Measurements from ENCODE around the gene S1PR2. TPM values are rescaled to one million over a fixed set of nuclear protein-coding genes. Genes with fewer than 3 reads are reported as not detected.
A peak's percentile ranks its signal among the peaks of the same experiment; 100 is the strongest.

The S1PR2 gene
- total and polyA plus RNA-seq, 4 donors = 6.5 to 32.1 (median 13.0) TPM

GRCh38 chr19:10211691-10212090, 19.4 kb downstream of the S1PR2 start:
- ATAC-seq (ENCODE audit: insufficient read depth, low FRiP score) (no peak), DNase-seq (no peak)
- H3K9ac ChIP-seq (ENCODE audit: insufficient read depth in 1 of 2, low read length in 2 of 2) = no peak overlapping the region
- H3K36me3 ChIP-seq (ENCODE audit: control insufficient read depth in 4 of 4, insufficient read depth in 4 of 4, low read length in 4 of 4) = peaks cover 0 to 7% (median 4%) of the 10 kb centered on the region in 4 donors
- H3K27ac ChIP-seq (ENCODE audit: low read depth in 1 of 2, low read length in 1 of 2) = no peak overlapping the region
- H3K9me3 ChIP-seq (ENCODE audit: control insufficient read depth in 4 of 4, insufficient read depth in 3 of 4, low read length in 3 of 4) = peaks cover 0 to 6% (median 2%) of the 10 kb centered on the region in 4 donors
- H3K4me1 ChIP-seq (ENCODE audit: control insufficient read depth in 5 of 5, insufficient read depth in 5 of 5, low read length in 5 of 5) = no peaks in the 10 kb centered on the region
- H3K27me3 ChIP-seq (ENCODE audit: control insufficient read depth in 3 of 3, insufficient read depth in 3 of 3, low read length in 2 of 3) = no peaks in the 10 kb centered on the region
- no peak overlapping the region for H3K4me3 ChIP-seq
- TF ChIP-seq, protein P1, sequence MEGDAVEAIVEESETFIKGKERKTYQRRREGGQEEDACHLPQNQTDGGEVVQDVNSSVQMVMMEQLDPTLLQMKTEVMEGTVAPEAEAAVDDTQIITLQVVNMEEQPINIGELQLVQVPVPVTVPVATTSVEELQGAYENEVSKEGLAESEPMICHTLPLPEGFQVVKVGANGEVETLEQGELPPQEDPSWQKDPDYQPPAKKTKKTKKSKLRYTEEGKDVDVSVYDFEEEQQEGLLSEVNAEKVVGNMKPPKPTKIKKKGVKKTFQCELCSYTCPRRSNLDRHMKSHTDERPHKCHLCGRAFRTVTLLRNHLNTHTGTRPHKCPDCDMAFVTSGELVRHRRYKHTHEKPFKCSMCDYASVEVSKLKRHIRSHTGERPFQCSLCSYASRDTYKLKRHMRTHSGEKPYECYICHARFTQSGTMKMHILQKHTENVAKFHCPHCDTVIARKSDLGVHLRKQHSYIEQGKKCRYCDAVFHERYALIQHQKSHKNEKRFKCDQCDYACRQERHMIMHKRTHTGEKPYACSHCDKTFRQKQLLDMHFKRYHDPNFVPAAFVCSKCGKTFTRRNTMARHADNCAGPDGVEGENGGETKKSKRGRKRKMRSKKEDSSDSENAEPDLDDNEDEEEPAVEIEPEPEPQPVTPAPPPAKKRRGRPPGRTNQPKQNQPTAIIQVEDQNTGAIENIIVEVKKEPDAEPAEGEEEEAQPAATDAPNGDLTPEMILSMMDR (IDR thresholded peaks at IDR 0.05; ENCODE audit: control extremely low read depth, extremely low read depth) = no peak
- WGBS, 2 donors = 94 to 95% methylated on average over 6 of the region's 6 CpGs

DNA sequence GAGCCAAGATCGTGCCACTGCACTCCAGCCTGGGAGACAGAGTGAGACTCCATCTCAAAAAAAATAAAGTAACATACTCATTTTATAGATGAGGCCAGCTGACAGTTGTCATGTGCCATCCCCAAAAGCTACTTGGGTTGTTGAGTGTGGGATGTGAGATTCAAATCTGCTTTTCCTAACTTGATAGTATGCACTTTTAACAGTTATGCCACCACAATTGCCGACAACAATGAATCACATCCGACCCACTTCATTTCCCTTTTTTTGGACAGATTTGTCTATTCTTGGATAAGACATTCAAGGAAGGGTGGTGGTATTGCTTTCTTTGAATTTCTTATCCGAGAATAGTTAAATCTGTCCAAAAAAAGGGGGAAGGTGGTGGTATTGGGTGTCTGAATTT, 20.1 kb downstream of the S1PR2 start:
- TF ChIP-seq, protein P1 (IDR thresholded peaks at IDR 0.05; ENCODE audit: control extremely low read depth, extremely low read depth) = no peak
- H3K27ac ChIP-seq (ENCODE audit: low read depth in 1 of 2, low read length in 1 of 2) = no peak overlapping the region
- no peak for ATAC-seq (ENCODE audit: insufficient read depth, low FRiP score)
- WGBS, 2 donors = 76 to 78% methylated on average over 4 of the region's 4 CpGs
- DNase-seq = no peak
- peaks cover 0 to 7% (median 1%) of the 10 kb centered on the region in 4 donors for H3K36me3 ChIP-seq (ENCODE audit: control insufficient read depth in 4 of 4, insufficient read depth in 4 of 4, low read length in 4 of 4)
- no peak overlapping the region for H3K4me3 ChIP-seq
- no peaks in the 10 kb centered on the region for H3K27me3 ChIP-seq (ENCODE audit: control insufficient read depth in 3 of 3, insufficient read depth in 3 of 3, low read length in 2 of 3)
- H3K9me3 ChIP-seq (ENCODE audit: control insufficient read depth in 4 of 4, insufficient read depth in 3 of 4, low read length in 3 of 4) = peaks cover 0 to 6% (median 2%) of the 10 kb centered on the region in 4 donors
- H3K4me1 ChIP-seq (ENCODE audit: control insufficient read depth in 5 of 5, insufficient read depth in 5 of 5, low read length in 5 of 5) = peaks cover 0 to 4% (median 0%) of the 10 kb centered on the region in 5 donors
- H3K9ac ChIP-seq (ENCODE audit: insufficient read depth in 1 of 2, low read length in 2 of 2) = no peak overlapping the region

DNA sequence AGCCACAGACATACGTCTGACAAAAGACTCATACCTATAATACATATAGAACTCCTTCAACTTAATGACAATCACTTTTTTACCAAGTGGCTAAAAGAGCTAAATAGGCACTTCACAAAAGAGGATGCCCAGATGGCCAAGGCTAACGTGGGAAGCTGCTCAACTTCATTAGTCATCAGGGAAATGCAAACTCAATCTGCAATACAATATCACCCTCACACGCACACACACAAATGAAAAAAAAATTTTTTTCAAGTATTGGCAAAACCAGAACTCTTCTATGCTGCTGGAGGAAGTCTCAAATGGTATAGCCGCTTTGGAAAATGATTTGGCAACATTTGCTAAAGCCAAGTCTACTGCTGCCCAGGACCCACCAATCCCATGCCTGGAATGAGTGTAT, 21.8 kb downstream of the S1PR2 start:
- 40 to 57% methylated on average over 4 of the region's 4 CpGs for WGBS, 2 donors
- no peak for DNase-seq
- no peak for ATAC-seq (ENCODE audit: insufficient read depth, low FRiP score)
- no peak overlapping the region for H3K4me3 ChIP-seq
- H3K4me1 ChIP-seq (ENCODE audit: control insufficient read depth in 5 of 5, insufficient read depth in 5 of 5, low read length in 5 of 5) = peaks cover 0 to 4% (median 0%) of the 10 kb centered on the region in 5 donors
- H3K36me3 ChIP-seq (ENCODE audit: control insufficient read depth in 4 of 4, insufficient read depth in 4 of 4, low read length in 4 of 4) = peaks cover 0 to 7% (median under 1%) of the 10 kb centered on the region in 4 donors
- H3K27ac ChIP-seq (ENCODE audit: low read depth in 1 of 2, low read length in 1 of 2) = no peak overlapping the region
- H3K9me3 ChIP-seq (ENCODE audit: control insufficient read depth in 4 of 4, insufficient read depth in 3 of 4, low read length in 3 of 4) = peaks cover 0 to 6% (median 2%) of the 10 kb centered on the region in 4 donors
- TF ChIP-seq, protein P1 (IDR thresholded peaks at IDR 0.05; ENCODE audit: control extremely low read depth, extremely low read depth) = no peak
- H3K9ac ChIP-seq (ENCODE audit: insufficient read depth in 1 of 2, low read length in 2 of 2) = no peak overlapping the region
- H3K27me3 ChIP-seq (ENCODE audit: control insufficient read depth in 3 of 3, insufficient read depth in 3 of 3, low read length in 2 of 3) = no peaks in the 10 kb centered on the region

GRCh38 chr19:10207026-10207425, 24.1 kb downstream of the S1PR2 start:
- no peak for DNase-seq
- ATAC-seq (ENCODE audit: insufficient read depth, low FRiP score) = no peak
- H3K27me3 ChIP-seq (ENCODE audit: control insufficient read depth in 3 of 3, insufficient read depth in 3 of 3, low read length in 2 of 3) = no peaks in the 10 kb centered on the region
- H3K36me3 ChIP-seq (ENCODE audit: control insufficient read depth in 4 of 4, insufficient read depth in 4 of 4, low read length in 4 of 4) = peaks cover 0 to 7% (median 2%) of the 10 kb centered on the region in 4 donors
- WGBS, 2 donors = 96 to 97% methylated on average over 1 of the region's 1 CpG
- TF ChIP-seq, protein P1 (IDR thresholded peaks at IDR 0.05; ENCODE audit: control extremely low read depth, extremely low read depth) = no peak
- peaks cover 0 to 4% (median 0%) of the 10 kb centered on the region in 5 donors for H3K4me1 ChIP-seq (ENCODE audit: control insufficient read depth in 5 of 5, insufficient read depth in 5 of 5, low read length in 5 of 5)
- no peak overlapping the region for H3K4me3 ChIP-seq
- H3K27ac ChIP-seq (ENCODE audit: low read depth in 1 of 2, low read length in 1 of 2) = peak overlapping the region in 1 of 2 donors; percentile 18
- no peak overlapping the region for H3K9ac ChIP-seq (ENCODE audit: insufficient read depth in 1 of 2, low read length in 2 of 2)
- H3K9me3 ChIP-seq (ENCODE audit: control insufficient read depth in 4 of 4, insufficient read depth in 3 of 4, low read length in 3 of 4) = peaks cover 0 to 6% (median 2%) of the 10 kb centered on the region in 4 donors

Measured in lung (tissue), 12 donors.